ENCODE measurements around the gene SYNGR1. TPM values are rescaled to one million over a fixed set of nuclear protein-coding genes. Genes with fewer than 3 reads are reported as not detected.
A peak's percentile ranks its signal among the peaks of the same experiment; 100 is the strongest.

Gene SYNGR1, protein sequence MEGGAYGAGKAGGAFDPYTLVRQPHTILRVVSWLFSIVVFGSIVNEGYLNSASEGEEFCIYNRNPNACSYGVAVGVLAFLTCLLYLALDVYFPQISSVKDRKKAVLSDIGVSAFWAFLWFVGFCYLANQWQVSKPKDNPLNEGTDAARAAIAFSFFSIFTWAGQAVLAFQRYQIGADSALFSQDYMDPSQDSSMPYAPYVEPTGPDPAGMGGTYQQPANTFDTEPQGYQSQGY
- 10 to 100 TPM; 25.5 to 51.3 (median 38.9) TPM for total RNA-seq

DNA sequence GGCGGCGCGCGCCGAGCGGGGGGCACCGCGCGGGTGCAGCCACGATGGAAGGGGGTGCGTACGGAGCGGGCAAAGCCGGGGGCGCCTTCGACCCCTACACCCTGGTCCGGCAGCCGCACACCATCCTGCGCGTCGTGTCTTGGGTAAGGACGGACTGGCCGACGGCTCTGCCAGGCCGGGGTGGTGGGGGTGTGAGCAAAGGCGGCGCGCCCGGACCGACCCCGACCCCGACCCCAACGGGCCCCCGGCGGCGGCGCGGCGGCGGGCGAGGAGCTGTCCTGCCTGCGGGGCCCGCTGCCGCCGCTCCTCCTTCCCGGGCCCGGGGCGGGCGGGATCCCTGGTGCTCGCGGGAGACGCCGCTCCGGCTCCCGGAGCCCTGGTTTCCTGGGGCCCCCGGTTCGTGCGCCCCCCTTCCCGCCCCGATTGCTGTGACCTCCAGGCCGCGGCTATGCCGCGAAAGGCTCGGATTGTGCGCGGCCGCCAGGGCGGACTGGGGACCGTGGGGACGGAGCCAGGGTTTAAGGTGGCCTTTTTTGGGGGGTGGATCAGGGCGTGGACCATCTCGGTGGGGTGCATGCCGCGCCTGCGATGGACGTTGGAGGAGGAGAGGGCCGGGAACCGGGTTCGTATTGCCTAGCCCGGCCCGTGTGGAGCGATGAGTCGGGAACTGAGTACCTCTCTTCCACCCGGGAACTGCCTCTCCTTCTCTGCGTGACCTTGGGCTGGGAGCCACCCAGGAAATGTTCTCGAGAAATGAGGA, at the start of gene SYNGR1:
Gene SYNGR1 (plus strand): TSS at position 25 of the 760 bp plus-strand sequence. CDS start 20 bp downstream, at position 45.
- no peak for DNase-seq (ENCODE audit: low spot score in 2 of 2)
- peak within 1 kb of the TSS; percentile 37 for H3K4me3 ChIP-seq (ENCODE audit: low read depth, poor library complexity, severe bottlenecking)
- TF ChIP-seq, protein P1, sequence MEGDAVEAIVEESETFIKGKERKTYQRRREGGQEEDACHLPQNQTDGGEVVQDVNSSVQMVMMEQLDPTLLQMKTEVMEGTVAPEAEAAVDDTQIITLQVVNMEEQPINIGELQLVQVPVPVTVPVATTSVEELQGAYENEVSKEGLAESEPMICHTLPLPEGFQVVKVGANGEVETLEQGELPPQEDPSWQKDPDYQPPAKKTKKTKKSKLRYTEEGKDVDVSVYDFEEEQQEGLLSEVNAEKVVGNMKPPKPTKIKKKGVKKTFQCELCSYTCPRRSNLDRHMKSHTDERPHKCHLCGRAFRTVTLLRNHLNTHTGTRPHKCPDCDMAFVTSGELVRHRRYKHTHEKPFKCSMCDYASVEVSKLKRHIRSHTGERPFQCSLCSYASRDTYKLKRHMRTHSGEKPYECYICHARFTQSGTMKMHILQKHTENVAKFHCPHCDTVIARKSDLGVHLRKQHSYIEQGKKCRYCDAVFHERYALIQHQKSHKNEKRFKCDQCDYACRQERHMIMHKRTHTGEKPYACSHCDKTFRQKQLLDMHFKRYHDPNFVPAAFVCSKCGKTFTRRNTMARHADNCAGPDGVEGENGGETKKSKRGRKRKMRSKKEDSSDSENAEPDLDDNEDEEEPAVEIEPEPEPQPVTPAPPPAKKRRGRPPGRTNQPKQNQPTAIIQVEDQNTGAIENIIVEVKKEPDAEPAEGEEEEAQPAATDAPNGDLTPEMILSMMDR (IDR thresholded peaks at IDR 0.05): no peak
- no peak for TF ChIP-seq POLR2A (IDR thresholded peaks at IDR 0.05)
- intact Hi-C loops (cut with DNase I; ENCODE audit: low total_unique reads): loop anchor here (10.0 kb wide), 1 partner anchor 175 kb away; the partner anchor contains the start of gene ATF4
- WGBS, 2 donors: 0% methylated on average over 12 to 36 of the region's 87 CpGs

DNA sequence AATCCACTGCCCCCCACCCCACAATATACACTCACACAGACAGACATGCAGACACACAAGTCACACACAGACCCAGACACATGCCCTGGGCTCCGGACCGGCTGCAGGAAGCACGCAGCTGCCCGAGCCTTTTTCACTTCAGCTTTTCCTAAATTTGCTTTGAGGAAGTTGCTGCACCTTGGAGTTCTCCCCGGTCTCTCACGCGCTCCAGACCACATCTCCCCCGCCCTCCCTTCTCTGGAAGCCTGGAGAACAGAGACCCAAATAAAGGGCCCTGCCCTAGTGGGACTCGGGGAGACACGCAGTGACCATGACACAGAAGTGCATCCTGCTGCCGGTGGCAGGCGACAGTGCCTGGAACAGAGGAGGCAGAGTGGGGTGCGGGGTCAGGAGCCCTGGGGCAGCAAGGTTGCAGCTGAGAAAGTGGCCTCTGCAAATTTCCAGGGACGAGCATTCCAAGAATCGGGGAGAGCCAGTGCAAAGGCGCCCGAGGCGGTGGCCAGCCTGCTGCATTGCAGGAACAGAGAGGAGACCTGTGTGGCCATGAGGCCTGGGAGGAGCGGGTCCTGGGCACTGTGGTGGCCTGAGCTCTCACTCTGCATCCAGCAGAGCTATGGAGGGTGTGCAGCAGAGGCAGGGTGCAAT, 49.5 kb upstream of the SYNGR1 start:
- H3K4me3 ChIP-seq (ENCODE audit: low read depth, poor library complexity, severe bottlenecking): no peak overlapping the region
- peak in 1 of 2 donors; percentile 59 for DNase-seq (ENCODE audit: low spot score in 2 of 2)
- TF ChIP-seq, protein P1 (IDR thresholded peaks at IDR 0.05): no peak
- TF ChIP-seq POLR2A (IDR thresholded peaks at IDR 0.05): no peak
- 23 to 27% methylated on average over 19 of the region's 19 CpGs for WGBS, 2 donors
- intact Hi-C loops (cut with DNase I; ENCODE audit: low total_unique reads): no loop called here

DNA sequence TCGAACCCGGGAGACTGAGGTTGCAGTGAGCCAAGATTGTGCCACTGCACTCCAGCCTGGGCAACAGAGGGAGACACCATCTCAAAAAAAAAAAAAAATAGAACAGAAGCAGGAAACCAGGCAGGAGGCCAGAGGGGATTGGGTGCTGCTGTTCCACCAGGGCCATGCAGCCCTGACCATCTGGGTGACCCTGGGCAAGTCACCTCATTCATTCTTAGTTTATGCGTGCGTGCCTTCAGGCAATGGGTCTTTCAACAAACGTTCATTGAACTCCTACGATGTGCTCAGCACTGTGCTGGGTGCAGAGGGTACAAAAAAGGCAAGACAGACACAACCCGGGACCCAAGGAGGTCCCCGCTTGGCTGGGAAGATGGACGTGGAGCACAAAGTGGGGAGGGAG, 48.7 kb upstream of the SYNGR1 start:
- no peak for DNase-seq (ENCODE audit: low spot score in 2 of 2)
- TF ChIP-seq POLR2A (IDR thresholded peaks at IDR 0.05): no peak
- TF ChIP-seq, protein P1 (IDR thresholded peaks at IDR 0.05): no peak
- 76 to 78% methylated on average over 9 of the region's 9 CpGs for WGBS, 2 donors
- no peak overlapping the region for H3K4me3 ChIP-seq (ENCODE audit: low read depth, poor library complexity, severe bottlenecking)
- intact Hi-C loops (cut with DNase I; ENCODE audit: low total_unique reads): no loop called here

DNA sequence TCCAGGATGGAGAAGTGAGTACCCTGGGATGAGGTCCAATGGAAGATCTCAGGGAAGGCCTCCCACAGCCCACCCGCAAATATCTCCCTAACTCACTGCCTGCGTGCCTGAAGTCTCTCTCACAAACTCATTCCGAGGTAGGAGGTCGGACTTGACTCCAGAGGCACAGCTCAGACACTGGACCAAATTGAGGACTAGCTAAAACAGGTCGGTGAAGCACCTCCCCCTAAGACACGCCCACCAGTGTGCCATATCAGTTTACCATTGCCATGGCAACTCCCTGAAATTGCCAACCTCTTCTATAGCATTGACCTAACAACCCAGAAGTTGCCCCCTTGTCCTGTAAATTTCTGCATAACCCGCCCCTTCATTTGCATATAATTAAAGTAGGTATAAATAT, 47.9 kb upstream of the SYNGR1 start:
- no peak for DNase-seq (ENCODE audit: low spot score in 2 of 2)
- no peak overlapping the region for H3K4me3 ChIP-seq (ENCODE audit: low read depth, poor library complexity, severe bottlenecking)
- WGBS, 2 donors: 61 to 66% methylated on average over 7 of the region's 7 CpGs
- no peak for TF ChIP-seq POLR2A (IDR thresholded peaks at IDR 0.05)
- TF ChIP-seq, protein P1 (IDR thresholded peaks at IDR 0.05): no peak
- intact Hi-C loops (cut with DNase I; ENCODE audit: low total_unique reads): no loop called here

DNA sequence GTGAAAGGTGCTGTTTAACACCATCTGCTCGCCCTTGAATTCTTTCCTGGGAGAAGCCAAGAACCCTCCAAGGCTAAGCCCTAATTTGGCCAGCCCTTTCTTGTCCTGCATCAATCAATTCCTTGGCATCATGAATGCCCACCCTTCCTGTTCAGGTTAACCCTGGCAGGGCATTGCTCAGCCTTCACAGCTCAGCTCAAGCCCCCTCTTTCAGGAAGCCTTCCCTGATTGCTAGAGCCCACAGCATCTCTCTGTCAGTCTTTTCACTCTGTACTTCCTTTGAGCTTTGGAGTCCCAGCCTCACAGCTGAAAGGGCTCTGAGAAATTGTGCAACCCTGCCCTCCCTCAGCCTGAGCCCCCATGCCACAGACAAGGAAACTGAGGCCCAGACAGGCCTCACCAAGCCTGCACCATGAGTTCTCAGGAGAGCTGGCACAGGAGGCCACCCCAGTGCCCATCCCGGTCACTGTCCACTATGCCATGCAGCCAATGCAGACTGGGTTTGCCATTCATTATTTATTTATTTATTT, 47.3 kb upstream of the SYNGR1 start:
- H3K4me3 ChIP-seq (ENCODE audit: low read depth, poor library complexity, severe bottlenecking): no peak overlapping the region
- TF ChIP-seq, protein P1 (IDR thresholded peaks at IDR 0.05): no peak
- no peak for TF ChIP-seq POLR2A (IDR thresholded peaks at IDR 0.05)
- intact Hi-C loops (cut with DNase I; ENCODE audit: low total_unique reads): no loop called here
- no peak for DNase-seq (ENCODE audit: low spot score in 2 of 2)
- WGBS, 2 donors: 90 to 92% methylated on average over 2 of the region's 2 CpGs
